Measurements from ENCODE around the gene DOCK1. TPM values are rescaled to one million over a fixed set of nuclear protein-coding genes. Genes with fewer than 3 reads are reported as not detected.

DOCK1 gene
- total RNA-seq, 2 experiments from 2014 or later, result not detected

DNA sequence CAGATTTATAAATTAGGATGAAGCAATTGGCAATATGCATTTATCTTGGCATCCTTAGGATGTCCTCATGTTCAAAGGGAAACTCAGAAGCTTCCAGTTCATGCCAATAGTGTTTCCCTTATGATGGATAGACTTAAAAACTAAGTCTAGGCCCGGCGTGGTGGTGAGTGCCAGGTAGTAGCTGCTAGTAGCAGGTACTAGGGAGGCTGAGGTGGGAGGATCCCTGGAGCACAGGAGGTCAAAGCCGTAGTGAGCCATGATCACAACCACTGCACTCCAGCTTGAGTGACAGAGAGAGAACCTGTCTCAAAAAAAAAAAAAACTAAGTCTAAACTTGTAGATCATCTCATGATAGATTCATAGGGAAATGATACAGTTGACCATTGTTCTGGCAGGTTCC is 115.0 kb downstream of the DOCK1 start:
- Histone ChIP-seq H3K9me3 (ENCODE audit: control insufficient read depth in 1 of 2, insufficient read depth in 1 of 2, low read length in 2 of 2) (peaks cover 0 to 15% of the 10 kb centered on the region in 2 experiments), H3K27ac (ENCODE audit: low read depth in 1 of 2, low read length in 2 of 2) (no peak overlapping the region), H3K27me3 (ENCODE audit: control insufficient read depth in 1 of 2, insufficient read depth in 2 of 2, low read length in 2 of 2) (no peaks in the 10 kb centered on the region), H3K4me1 (ENCODE audit: insufficient read depth, low read length) (no peaks in the 10 kb centered on the region), H3K4me3 (ENCODE audit: low read length) (no peak overlapping the region), H3K36me3 (ENCODE audit: insufficient read depth, low read length) (no peaks in the 10 kb centered on the region)
- Mint-ChIP-seq H3K27me3 (no peaks in the 10 kb centered on the region), H3K9me3 (no peaks in the 10 kb centered on the region), H3K27ac (no peak overlapping the region), H3K4me1 (ENCODE audit: low read depth) (no peaks in the 10 kb centered on the region), H3K4me3 (no peak overlapping the region), H3K36me3 (ENCODE audit: low read depth) (no peaks in the 10 kb centered on the region)
- ChIA-PET CTCF (no interaction called here), POLR2A (no interaction called here)
- TF ChIP-seq, protein P1, sequence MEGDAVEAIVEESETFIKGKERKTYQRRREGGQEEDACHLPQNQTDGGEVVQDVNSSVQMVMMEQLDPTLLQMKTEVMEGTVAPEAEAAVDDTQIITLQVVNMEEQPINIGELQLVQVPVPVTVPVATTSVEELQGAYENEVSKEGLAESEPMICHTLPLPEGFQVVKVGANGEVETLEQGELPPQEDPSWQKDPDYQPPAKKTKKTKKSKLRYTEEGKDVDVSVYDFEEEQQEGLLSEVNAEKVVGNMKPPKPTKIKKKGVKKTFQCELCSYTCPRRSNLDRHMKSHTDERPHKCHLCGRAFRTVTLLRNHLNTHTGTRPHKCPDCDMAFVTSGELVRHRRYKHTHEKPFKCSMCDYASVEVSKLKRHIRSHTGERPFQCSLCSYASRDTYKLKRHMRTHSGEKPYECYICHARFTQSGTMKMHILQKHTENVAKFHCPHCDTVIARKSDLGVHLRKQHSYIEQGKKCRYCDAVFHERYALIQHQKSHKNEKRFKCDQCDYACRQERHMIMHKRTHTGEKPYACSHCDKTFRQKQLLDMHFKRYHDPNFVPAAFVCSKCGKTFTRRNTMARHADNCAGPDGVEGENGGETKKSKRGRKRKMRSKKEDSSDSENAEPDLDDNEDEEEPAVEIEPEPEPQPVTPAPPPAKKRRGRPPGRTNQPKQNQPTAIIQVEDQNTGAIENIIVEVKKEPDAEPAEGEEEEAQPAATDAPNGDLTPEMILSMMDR (IDR thresholded peaks at IDR 0.05), result no peak
- intact Hi-C loops (cut with DNase I, micrococcal nuclease), result no loop called here
- ATAC-seq (ENCODE audit: poor library complexity) (no peak), DNase-seq (no peak)

DNA sequence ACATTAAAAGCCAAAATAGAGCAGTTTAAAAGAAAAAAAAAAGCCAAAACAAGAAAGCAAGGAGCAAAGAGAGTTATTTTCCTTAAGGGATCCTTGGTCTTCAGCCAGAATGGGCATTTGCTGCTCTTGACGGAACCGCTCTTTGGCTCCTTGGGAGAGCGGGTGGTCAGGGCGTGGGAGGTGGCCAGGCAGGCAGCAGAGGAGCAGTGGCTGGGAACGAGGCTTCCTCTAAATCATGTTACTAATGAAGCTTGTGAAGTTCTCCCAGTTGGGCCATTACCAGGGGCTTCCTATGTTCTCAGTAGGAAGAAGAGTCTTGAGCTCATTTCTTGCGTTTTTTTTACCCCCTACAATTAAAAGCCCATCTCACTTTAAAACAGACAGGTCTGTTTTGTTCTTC is 116.6 kb downstream of the DOCK1 start:
- intact Hi-C loops (cut with DNase I, micrococcal nuclease), result no loop called here
- no peak for DNase-seq

DNA sequence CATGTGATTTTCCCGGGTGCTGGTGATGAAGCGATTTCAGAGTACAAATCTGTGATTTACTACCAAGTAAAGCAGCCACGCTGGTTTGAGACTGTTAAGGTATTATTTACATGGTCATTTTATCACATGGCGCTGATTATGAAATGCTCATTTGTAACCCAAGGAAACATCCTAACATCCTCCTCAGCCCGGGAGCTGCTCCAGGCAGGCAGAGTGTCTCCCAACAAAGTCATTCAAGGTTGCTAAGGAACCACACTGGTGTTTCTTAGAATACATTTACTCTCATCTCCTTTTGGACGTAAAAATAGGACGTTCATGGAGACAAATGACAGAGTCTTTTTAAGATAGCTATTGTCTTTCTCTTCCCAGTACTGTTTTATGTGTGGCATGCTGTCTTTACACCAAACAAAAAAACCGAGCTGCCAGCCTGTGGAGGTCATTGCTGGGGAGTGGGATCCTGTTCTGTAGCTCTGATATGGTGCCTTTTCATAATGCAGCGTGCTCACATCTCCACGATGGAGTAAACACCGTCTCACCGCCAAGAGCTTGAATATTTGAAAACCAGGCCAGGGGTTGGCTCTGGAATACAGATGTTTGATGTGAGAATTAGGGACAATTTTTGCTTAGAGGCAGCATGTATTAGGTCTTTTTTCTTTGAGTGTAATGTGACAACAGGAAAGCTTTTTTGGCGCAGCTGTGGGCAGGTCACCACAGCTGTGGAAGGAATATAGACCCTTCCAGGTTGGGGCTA is 119.6 kb downstream of the DOCK1 start:
- no peak for ATAC-seq (ENCODE audit: poor library complexity)
- H3K4me3 ChIP-seq (ENCODE audit: low read length), result no peak overlapping the region
- no peaks in the 10 kb centered on the region for H3K27me3 ChIP-seq (ENCODE audit: control insufficient read depth in 1 of 2, insufficient read depth in 2 of 2, low read length in 2 of 2)
- Mint-ChIP-seq H3K4me3 (no peak overlapping the region), H3K4me1 (ENCODE audit: low read depth) (no peaks in the 10 kb centered on the region), H3K36me3 (ENCODE audit: low read depth) (no peaks in the 10 kb centered on the region), H3K9me3 (no peaks in the 10 kb centered on the region), H3K27me3 (no peaks in the 10 kb centered on the region), H3K27ac (no peak overlapping the region)
- POLR2A ChIA-PET, result no interaction called here
- no peaks in the 10 kb centered on the region for H3K36me3 ChIP-seq (ENCODE audit: insufficient read depth, low read length)
- H3K9me3 ChIP-seq (ENCODE audit: control insufficient read depth in 1 of 2, insufficient read depth in 1 of 2, low read length in 2 of 2), result peaks cover 0 to 29% of the 10 kb centered on the region in 2 experiments
- TF ChIP-seq, protein P1 (IDR thresholded peaks at IDR 0.05), result no peak
- no peak overlapping the region for H3K27ac ChIP-seq (ENCODE audit: low read depth in 1 of 2, low read length in 2 of 2)
- no peak for DNase-seq
- H3K4me1 ChIP-seq (ENCODE audit: insufficient read depth, low read length), result no peaks in the 10 kb centered on the region
- intact Hi-C loops (cut with DNase I, micrococcal nuclease), result no loop called here
- CTCF ChIA-PET, result no interaction called here

More for the DNA sequence above, 116.6 kb downstream of the DOCK1 start:
- ChIA-PET CTCF (no interaction called here), POLR2A (interaction anchor here (1.0 kb wide), 1 partner anchor 13 kb away, joined by 3 read pairs; no protein-coding TSS in a partner anchor)
- Mint-ChIP-seq H3K9me3 (no peaks in the 10 kb centered on the region), H3K4me1 (ENCODE audit: low read depth) (no peaks in the 10 kb centered on the region), H3K27ac (no peak overlapping the region), H3K4me3 (no peak overlapping the region), H3K36me3 (ENCODE audit: low read depth) (no peaks in the 10 kb centered on the region), H3K27me3 (no peaks in the 10 kb centered on the region)
- H3K4me3 ChIP-seq (ENCODE audit: low read length), result no peak overlapping the region
- H3K27ac ChIP-seq (ENCODE audit: low read depth in 1 of 2, low read length in 2 of 2), result no peak overlapping the region
- ATAC-seq (ENCODE audit: poor library complexity), result no peak
- TF ChIP-seq, protein P1 (IDR thresholded peaks at IDR 0.05), result no peak
- H3K36me3 ChIP-seq (ENCODE audit: insufficient read depth, low read length), result no peaks in the 10 kb centered on the region
- peaks cover 0 to 15% of the 10 kb centered on the region in 2 experiments for H3K9me3 ChIP-seq (ENCODE audit: control insufficient read depth in 1 of 2, insufficient read depth in 1 of 2, low read length in 2 of 2)
- H3K4me1 ChIP-seq (ENCODE audit: insufficient read depth, low read length), result no peaks in the 10 kb centered on the region
- H3K27me3 ChIP-seq (ENCODE audit: control insufficient read depth in 1 of 2, insufficient read depth in 2 of 2, low read length in 2 of 2), result no peaks in the 10 kb centered on the region
